NAMALWA (cell line): Measurements from ENCODE around the gene QDPR.
"Not testable (repeated sequence)": the region's sequence is repeated elsewhere in the genome, so short reads cannot be mapped to it uniquely, and the experiment has no call there.

Source experiments
- DNase-seq: peaks from one replicate; pipeline ENCODE4 v3.0.0-alpha.2; 2015; ENCODE audit warnings: low spot score

QDPR gene

DNA sequence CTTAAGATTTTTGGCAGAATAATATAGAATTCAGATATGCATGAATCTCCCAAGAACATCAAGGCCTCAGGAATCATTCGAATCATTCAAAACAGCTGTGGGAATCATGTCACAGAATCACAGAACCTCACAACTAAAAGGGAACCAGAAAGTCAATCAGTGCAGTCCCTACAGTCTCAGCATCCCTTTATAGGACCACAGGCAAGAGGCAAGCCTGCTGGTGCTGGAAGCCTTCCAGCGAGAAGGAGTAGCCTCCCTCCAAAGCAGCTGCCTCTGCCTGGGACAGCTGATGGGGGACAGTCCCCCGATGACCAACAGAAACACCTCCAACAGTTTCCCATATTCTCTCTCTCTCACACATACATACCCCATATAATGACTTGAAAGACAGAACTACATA is 20.7 kb downstream of the QDPR start:
- DNase-seq = no peak

DNA sequence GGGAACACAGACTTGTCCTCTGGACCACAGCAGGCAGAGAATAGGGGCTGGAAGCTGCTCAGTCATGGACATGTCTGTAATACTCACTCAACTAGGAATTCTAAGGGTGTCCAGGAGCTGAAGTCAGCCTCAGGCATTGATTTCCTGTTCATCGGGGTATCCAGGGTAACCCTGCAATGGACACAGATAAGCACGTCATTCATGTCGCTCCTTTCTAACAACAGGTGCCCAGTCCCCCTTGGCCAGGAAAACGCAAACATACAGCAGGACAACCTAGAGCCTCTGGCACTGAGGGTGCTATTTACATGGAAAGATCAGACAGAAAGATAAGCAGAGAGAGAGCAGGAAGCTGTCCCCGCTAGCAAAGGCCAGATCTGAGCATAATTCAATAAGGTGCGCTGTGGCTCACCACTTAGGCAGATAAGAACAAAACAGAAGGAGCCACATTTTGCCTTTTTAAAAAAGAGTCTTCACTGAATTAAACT is 21.3 kb downstream of the QDPR start:
- DNase-seq = no peak

DNA sequence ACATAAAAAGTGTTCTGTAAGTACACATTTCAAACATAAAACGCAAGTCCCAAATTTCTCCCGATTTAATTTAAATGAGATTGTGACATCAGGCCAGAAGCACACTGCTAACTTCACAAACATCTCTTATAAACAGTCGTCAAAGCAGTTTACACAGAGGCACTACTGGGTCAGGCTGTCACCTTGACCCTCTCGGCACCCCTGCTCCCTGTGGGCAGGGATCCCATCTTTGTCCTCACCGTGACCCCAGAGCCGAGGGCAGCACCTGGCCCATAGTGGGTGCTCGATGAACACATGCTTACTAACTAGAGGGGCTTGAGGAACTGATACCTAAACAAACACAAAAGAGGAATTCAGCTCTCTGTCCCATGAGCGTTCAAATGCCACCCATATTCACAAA is 22.2 kb downstream of the QDPR start:
- no peak for DNase-seq

DNA sequence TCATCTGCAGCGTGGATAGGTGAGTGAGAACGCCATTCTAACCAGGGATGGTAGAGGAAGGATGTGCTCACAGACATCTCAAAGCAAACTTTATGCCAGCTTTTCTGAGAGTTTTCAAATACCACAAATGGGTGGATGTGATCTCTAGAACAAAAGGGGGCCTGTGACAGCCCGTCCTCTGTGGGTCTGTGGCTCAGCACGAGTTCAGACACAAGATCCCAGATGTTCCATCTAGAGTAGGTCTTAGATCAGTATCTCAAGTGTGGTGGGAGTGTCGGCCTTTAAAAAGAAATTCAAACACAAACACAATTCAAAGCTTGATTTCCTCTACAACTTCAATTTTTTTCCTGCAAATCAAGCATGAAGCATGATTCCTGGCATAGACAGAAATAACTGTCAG is 22.8 kb downstream of the QDPR start:
- DNase-seq = no peak

DNA sequence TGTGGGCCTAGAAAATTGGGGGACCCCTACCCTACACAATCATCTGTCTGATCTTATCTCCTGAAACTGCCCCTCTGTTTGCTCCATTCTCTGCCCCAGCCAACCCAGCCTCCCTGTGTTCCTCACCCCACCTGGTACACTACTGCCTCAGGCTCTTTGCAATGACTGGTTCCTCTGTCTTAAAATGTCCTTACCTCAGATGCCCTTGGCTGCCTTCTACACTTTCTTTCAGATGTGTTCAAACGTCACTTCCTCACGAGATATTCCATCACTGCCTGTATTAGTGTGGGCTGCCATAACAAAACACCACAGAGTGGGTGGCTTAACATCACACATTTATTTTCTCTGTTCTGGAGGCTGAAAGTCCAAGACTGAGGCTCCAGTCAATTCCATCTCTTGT is 29.2 kb downstream of the QDPR start:
- DNase-seq = no peak

- DNase-seq = no peak
Measured at GRCh38 chr4:17480955-17481354, 30.9 kb downstream of the QDPR start.

DNA sequence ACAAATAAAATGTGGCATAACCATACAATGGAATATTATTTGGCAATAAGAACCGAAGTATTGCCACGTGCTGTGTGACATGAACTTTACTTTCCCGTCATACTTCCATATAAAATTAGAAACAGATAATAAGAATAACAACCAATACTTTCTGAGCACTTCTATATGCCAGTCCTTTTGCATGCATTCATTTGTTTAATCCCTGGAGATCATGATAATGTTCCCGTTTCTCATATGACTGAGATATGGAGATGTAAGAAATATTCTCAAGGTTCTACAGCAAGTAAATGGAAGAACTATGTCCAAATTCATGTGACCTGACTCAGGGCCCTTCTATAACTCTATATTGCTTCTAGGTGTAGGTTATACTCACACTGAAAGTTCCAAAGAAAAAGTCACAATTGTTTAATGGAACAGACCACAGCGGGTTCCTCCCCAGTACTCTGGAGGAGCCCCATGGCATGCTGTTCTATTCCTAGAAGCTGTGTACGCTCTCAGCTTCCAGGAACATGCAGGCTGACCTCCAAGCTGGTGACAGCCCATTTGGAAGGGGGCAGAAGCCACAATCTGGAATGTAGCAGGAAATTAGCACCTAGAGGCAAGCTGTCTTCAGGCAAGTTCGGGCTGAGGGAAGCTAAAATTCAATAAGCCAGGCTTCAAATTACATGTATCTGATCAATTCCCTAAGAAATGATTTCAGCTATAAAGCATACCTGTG is 31.5 kb downstream of the QDPR start:
- DNase-seq = no peak

- DNase-seq = no peak
Measured at GRCh38 chr4:17477774-17478472, 34.0 kb downstream of the QDPR start.

GRCh38 chr4:17476853-17477252 is 35.0 kb downstream of the QDPR start:
- DNase-seq = no peak

DNA sequence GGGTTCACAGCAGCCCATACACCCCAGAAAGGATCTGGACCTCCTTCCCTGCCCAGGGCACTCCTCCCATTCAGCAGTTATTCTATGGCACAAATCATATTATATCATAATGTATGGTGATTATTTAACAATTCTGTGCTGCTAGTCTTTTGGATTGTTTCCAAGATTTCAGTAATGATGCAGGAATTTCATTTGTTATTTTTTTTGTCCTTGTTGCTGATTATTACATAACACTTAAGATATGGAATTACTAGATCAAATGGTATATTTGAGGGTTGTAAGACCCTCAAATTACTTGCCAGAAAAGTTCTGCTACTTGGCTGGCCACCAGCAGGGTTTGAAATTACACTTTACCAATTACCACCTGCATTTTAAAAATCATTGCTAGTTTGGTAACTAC is 36.4 kb downstream of the QDPR start:
- no peak for DNase-seq

DNA sequence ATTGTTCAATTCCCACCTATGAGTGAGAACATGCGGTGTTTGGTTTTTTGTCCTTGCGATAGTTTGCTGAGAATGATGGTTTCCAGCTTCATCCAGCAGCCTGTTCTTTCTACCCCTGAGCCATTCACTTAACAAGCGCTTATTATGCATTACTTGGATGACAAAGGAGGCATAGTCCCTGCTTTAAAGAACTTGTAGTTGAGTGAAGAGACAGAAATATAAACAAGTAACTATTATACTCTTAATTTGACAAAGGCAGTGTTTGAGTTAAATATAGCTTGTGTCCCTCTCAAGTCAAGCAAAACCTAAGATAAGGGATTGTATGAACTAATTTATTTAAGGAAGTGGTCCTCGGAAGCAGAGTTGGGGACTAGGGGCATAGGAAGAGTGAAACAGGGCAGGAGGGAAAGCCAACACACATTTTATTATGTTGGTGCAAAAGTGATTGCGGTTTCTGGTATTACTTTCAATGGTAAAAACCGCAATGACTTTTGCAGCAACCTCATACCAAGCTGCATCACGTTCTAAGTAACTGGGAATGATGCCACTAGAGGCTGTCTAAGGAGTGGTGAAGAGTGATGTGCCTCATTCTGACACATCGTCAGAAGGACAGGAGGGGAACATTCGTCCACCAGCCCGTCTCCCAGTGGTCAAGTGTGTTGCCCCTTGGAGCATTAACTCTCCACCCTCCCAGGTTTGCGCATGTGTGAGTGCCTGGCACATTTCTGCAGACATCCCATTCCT is 41.8 kb downstream of the QDPR start:
- DNase-seq = no peak

DNA sequence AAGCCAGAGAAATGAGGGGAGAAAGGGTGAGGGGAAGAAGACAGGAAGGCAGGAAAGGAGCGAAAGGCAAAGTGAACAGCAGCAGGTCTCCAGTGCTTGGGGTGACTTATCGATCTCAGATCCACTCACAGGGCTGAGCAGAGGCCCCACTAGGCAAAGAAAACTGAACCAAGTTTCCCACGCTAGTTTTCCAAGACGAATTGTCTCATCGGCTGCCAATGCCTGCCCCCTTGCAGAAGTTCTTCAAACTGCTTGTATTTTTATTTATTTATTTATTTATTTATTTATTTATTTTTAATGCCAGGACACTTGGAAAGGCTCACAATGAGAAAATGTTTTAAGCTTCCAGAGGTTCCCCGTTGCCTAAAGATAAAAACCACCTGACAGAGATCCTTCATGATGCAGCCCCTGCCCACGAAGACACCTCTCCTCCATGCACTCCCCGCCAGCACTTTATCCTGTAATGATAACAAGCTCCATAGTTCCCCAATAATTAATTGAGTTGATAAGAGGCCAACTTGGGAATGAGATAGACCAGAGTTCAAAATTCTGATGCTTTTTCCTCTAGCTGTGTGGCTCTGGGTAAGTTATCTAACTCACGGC is 43.2 kb downstream of the QDPR start:
- DNase-seq = peak; percentile 41

GRCh38 chr4:17463606-17464005 is 48.3 kb downstream of the QDPR start:
- DNase-seq = no peak

DNA sequence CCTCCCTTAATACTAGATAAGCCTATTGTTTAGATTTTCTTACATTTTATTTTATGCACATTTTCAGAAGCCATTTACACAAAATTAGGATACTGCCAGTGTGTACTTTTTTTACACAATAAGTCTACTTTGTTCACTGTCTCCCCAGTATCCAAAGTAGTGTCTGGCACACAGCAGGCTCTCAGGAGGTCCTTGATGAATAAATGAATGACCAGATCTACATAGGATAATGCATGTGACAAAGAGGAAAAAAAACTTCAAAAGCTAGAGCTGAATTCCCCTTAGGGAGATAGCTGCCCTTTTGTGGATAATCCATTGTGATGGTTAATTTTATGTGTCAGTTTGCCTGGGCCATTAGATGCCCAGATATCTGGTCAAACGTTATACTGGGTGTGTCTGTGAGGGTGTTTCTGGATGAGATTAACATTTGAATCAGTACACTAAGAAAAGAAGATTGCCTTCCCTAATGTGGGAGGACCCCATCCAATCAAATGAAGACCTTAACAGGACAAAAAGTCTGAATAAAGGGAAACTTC is 61.6 kb downstream of the QDPR start:
- DNase-seq = no peak

GRCh38 chr4:17448689-17449088 is 63.2 kb downstream of the QDPR start:
- no peak for DNase-seq

DNA sequence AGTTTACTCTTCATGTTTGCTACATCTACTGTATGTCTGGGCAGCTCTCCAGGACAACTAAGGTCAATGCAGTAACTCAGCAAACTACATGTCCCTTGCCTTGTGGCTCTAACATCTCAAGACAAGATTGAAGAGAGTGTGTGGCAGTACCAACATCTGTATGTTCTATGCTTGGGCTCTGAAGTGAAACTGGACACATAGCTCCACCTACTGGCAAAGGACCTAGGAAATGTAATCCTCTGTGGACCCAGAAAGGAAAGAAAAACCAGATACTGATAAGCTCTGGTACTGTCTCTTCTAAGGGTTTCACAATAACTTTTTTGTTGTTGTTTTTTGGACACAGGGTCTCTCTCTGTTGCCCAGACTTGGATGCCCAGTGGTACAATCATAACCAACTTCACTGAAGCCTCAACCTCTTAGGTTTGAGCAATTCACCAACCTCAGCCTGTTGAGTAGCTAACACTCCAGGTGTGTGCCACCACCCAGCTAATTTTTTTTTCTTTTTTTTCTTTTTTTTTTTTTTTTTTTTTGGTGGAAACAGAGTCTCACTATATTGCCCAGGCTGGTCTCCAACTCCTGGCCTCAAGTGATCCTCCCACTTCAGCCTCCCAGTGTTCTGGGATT is 64.1 kb downstream of the QDPR start:
- peak; percentile 82 for DNase-seq

DNA sequence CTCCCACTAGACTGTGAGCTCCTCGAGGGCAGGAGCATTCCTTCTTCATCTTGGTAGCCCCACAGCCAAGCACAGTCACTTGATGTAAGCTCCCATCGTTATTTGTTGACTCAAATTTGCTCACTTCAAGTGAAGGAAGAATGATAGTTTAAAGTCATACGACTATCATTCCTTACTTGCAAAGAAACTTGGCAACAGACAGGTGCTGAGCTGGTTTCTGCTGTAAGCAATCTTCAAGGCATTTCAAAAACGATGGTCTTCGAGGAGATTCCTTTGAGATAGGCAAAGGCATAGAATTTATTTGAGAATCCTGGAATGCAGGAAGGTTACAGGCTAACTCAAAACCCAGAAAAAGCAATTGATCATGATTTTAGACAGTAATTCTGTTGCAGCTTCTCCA is 64.8 kb downstream of the QDPR start:
- DNase-seq = no peak

DNA sequence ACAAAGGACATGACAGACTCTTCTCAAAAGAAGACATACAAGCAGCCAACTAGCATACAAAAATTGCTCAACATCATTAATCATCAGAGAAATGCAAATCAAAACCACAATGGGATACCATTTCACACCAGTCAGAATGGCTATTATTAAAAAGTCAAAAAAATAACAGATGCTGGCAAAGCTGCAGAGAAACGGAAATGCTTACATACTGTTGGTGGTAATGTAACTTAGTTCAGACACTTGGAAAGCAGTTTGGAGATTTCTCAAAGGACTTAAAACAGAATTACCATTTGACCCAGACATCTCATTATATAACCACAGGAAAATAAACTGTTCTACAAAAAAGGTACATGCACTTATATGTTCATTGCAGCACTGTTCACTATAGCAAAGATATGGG is 69.4 kb downstream of the QDPR start:
- DNase-seq = not testable (repeated sequence)

- no peak for DNase-seq
Measured at GRCh38 chr4:17437396-17437795, 74.5 kb downstream of the QDPR start.

- no peak for DNase-seq
Measured at GRCh38 chr4:17436750-17437090, 75.2 kb downstream of the QDPR start.
